HG02840 (cell line): ENCODE results near the gene GM2A.
"Not testable (repeated sequence)": the region's sequence is repeated elsewhere in the genome, so short reads cannot be mapped to it uniquely, and the experiment has no call there.

Experiments
- ATAC-seq: cut with Tn5 transposase; IDR thresholded peaks from one replicate; pipeline ENCODE4 v1.9.1; 2021; ENCODE audit warnings: mild to moderate bottlenecking, moderate library complexity, moderate number of reproducible peaks; ENCODE audit not compliant: unreplicated experiment, low FRiP score

The GM2A gene

GRCh38 chr5:151250346-151251000, 2.5 kb upstream of the GM2A start:
- ATAC-seq = no peak

GRCh38 chr5:151251001-151251551, 1.9 kb upstream of the GM2A start:
- ATAC-seq = no peak

GRCh38 chr5:151251621-151252020, 1.4 kb upstream of the GM2A start:
- no peak for ATAC-seq

GRCh38 chr5:151253605-151253950, 593 bp downstream of the GM2A start:
- no peak for ATAC-seq

GRCh38 chr5:151254556-151254955, 1.6 kb downstream of the GM2A start:
- ATAC-seq = no peak

- ATAC-seq = not testable (repeated sequence)
These were observed 2.0 kb downstream of the GM2A start for GRCh38 chr5:151254990-151255389.

GRCh38 chr5:151255621-151256286, 2.8 kb downstream of the GM2A start:
- ATAC-seq = peak; percentile 33

- no peak for ATAC-seq
These were observed 4.8 kb downstream of the GM2A start for GRCh38 chr5:151257731-151258181.

- ATAC-seq = no peak
These were observed 5.2 kb downstream of the GM2A start for GRCh38 chr5:151258201-151258611.

GRCh38 chr5:151258816-151259215, 5.8 kb downstream of the GM2A start:
- ATAC-seq = no peak

GRCh38 chr5:151259931-151260330, 6.9 kb downstream of the GM2A start:
- no peak for ATAC-seq

GRCh38 chr5:151262532-151262931, 9.5 kb downstream of the GM2A start:
- ATAC-seq = no peak

- no peak for ATAC-seq
These were observed 11.1 kb downstream of the GM2A start for GRCh38 chr5:151264113-151264512.

- no peak for ATAC-seq
These were observed 14.7 kb downstream of the GM2A start for GRCh38 chr5:151267491-151268260.

GRCh38 chr5:151270599-151270998, 17.6 kb downstream of the GM2A start:
- ATAC-seq = peak; percentile 89

GRCh38 chr5:151271336-151271735, 18.4 kb downstream of the GM2A start:
- no peak for ATAC-seq

GRCh38 chr5:151274666-151275065, 21.7 kb downstream of the GM2A start:
- no peak for ATAC-seq

- ATAC-seq = no peak
These were observed 22.8 kb downstream of the GM2A start for GRCh38 chr5:151275803-151276202.

- no peak for ATAC-seq
These were observed 25.9 kb downstream of the GM2A start for GRCh38 chr5:151278845-151279244.

GRCh38 chr5:151280443-151280842, 27.5 kb downstream of the GM2A start:
- no peak for ATAC-seq

- no peak for ATAC-seq
These were observed 28.1 kb downstream of the GM2A start for GRCh38 chr5:151281001-151281639.
